GM12892 (cell line): Measurements from ENCODE around the gene PRDM5.

Experiments used
- DNase-seq: peaks from one replicate; pipeline ENCODE4 v3.0.0; 2011; ENCODE audit not compliant: insufficient read length
- FAIRE-seq: peaks from 2 replicates; lab custom pipeline; 2011; peaks lifted over from hg19 to GRCh38; lab: Jason Lieb, UNC
- POLR2A ChIP-seq: IDR thresholded peaks from 2 replicates; pipeline ENCODE4 v1.6.1; 2011; ENCODE audit warnings: low read depth, low read length, control low read depth
- POLR2AphosphoS5 ChIP-seq: IDR thresholded peaks from 2 replicates; pipeline ENCODE4 v1.6.1; 2011; ENCODE audit warnings: low read depth, low read length, control low read depth
- TAF1 ChIP-seq: IDR thresholded peaks from 2 replicates; pipeline ENCODE4 v1.6.1; 2011; ENCODE audit warnings: low read depth, mild to moderate bottlenecking, control low read depth, low read length, borderline replicate concordance

The PRDM5 gene

DNA sequence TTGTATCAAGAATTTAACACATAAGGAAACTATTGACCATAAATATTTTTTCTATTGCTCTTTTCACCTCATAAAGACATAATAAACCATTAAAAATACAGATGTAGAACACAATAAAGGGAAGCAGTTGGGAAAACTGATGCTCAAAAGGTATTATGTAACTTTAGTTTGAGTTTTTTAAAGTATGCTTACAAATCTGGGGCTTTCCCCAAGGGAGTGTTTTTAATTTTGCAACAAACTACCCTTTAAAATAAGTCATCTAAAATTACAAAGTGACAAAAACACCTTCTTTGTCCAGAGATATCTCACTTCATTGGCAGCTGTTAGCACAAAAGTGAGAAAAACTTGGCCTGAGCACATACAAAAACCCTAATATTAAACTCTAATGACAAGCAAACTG lies 55.0 kb downstream of the PRDM5 start:
- DNase-seq (no peak), FAIRE-seq (no peak)
- TF ChIP-seq POLR2A (no peak), TAF1 (no peak), POLR2AphosphoS5 (no peak)

DNA sequence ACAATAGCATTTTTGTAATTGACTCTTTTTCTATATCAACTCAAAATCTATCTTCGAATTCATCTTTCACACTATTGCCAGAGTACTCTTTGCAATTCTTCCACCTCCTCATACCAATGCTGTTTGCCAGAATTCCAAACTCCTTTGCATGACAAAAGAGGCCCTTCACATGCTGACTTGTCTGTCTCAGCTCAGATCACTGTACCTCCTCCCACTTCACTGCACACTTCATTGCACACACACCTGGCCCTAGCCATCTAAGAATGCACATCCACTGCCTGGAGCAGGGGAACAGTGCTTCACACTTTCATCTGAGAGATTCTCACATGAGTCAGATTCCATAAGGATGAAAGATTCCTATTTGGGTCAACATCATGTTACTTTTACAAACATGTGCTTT lies 56.5 kb downstream of the PRDM5 start:
- no peak for TF ChIP-seq POLR2A
- TF ChIP-seq TAF1: no peak
- no peak for TF ChIP-seq POLR2AphosphoS5
- no peak for FAIRE-seq
- DNase-seq: no peak

DNA sequence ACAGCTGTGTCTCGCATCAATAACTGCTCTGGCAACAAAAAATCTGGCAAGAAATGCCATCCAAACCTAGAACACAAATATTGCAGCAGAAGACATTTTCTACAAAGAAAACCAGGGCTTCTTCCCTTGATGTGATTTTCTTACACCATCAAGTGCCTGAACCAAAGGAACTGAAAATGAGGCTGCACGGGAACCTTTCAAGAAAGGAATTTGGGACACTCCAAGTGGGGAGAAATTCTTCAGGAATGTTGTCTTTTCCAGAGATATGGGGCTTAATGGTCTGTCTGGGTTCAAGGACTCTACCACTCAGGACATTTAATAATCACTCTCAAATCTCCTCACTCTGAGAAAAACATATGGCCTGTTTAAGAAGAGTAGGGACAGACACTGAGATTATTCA lies 57.6 kb downstream of the PRDM5 start:
- no peak for TF ChIP-seq TAF1
- no peak for TF ChIP-seq POLR2AphosphoS5
- no peak for TF ChIP-seq POLR2A
- DNase-seq (no peak), FAIRE-seq (no peak)

DNA sequence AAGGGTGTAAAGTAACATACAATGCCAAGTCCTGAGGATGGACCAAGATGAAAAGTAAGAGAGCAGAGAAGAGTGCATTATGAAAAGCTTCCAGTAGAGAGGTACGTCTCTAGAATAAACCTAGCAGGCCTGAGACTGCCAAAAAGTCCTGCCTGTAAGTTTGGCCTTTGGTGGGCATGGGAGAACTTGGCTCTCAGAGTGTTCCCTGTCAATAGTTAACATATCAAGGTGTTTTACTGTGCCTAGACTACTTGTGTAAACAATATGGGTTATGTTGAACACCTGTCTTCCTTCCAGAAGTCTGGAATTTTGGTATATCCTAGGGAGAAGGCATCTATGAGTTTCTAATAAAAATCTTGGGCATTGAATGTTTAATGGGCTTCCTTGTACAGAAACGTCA lies 60.1 kb downstream of the PRDM5 start:
- DNase-seq (no peak), FAIRE-seq (no peak)
- TF ChIP-seq POLR2A: no peak
- TF ChIP-seq POLR2AphosphoS5: no peak
- no peak for TF ChIP-seq TAF1

DNA sequence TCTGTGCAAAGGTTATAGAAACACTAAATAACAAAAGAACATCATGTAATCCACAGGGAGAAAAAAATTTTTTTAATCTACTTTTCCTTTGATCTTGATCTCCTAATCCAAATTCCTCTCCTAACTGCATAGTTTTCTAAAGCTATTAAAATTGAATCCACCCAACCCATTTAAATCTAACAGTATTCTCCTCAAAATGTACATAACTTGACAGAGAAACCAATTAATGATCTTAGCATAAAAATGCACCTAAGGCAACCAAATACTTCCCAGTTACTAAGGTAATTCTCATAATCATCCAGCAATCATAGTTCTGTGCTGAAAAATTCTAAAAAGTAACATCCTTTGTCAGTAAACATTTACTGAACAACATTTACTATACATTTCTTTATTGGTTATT lies 60.7 kb downstream of the PRDM5 start:
- FAIRE-seq: no peak
- TF ChIP-seq POLR2A: no peak
- TF ChIP-seq TAF1: no peak
- no peak for DNase-seq

DNA sequence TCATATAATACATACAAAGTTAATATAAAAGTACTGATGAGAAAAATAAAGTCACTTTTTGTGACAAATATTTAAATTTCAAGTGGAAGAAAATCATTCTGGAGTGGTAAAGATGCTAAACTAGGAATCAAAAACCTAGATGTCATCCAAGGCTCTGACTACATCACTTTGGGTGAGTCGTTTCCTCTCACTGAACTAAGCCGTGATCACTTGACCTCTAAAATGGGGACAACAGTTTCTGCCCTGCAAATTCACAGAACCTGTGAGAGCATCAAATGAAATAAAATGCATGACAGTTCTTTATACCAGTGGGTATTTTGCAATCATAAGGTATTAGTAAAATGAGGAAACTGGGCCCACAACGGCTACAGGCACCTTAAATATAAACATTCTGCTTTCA lies 63.8 kb downstream of the PRDM5 start:
- DNase-seq (no peak), FAIRE-seq (no peak)
- no peak for TF ChIP-seq POLR2A
- no peak for TF ChIP-seq POLR2AphosphoS5
- TF ChIP-seq TAF1: no peak

DNA sequence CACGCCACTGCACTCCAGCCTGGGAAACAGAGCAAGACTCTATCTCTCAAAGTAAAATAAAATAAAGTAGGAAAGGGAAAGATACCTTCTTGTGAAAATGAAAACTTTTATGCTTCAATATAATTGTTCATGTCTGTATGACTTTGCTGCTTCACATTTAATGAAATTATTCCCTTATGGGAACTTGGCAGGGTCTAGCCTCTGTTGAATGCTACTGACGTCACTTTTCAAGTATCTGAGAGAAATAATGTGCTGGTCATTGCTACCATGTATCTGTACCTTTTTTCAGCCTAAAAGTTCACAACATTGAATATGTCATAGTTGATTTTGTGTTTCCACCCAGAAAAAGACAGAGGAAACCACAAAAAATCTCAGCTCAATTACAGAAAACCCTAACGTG lies 65.2 kb downstream of the PRDM5 start:
- no peak for FAIRE-seq
- TF ChIP-seq POLR2AphosphoS5: no peak
- TF ChIP-seq TAF1: no peak
- no peak for TF ChIP-seq POLR2A
- no peak for DNase-seq

DNA sequence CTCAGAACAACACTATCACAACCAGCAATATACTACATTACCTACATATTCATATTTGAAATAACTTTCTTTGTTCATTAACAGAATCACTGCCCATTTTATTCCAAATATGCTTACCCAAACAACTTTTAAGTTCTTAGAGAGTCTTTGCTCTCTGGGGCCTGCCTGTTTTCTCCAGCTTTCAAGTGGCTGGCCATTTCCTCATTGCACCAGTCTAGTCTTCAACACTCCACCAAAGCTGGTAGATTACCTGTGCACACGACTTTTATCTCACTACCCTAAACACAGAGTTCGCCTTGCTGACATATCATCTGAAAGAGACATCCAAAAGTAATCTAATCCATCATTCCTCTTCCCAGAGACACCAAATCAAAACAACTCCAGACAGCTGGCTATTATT lies 66.2 kb downstream of the PRDM5 start:
- no peak for TF ChIP-seq POLR2A
- TF ChIP-seq POLR2AphosphoS5: no peak
- TF ChIP-seq TAF1: no peak
- FAIRE-seq (no peak), DNase-seq (no peak)

DNA sequence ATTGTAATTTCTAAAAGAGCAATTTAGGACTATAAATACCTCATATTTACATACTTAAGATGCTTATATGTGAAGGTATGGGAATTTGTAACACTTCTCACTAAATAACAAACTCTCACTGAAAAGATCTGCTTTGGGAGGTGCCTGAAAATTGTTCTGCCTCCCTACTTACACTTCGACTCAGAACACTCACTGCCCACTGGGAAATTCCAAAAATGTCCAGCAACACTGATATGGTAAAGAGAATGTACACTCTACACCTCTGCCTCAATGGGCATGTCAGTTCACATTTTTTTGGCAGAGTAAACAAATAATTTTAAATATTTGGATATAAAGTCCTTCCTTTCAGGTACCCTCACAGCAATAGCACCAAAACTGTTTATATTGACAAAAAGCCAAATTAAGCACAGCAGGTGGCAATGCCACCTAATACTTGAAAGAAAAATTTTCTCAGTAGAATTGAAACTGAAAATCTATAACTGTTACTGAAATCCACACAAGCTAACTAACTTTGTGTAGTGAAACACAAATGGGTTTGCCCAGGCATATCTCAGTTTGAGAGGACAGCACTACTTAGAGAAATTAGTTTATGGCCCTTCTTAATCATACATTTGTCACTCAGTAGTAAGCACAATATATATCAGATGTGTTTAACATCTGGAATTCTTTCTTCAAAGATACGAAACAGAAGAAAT lies 67.1 kb downstream of the PRDM5 start:
- no peak for TF ChIP-seq TAF1
- no peak for TF ChIP-seq POLR2AphosphoS5
- TF ChIP-seq POLR2A: no peak
- DNase-seq (no peak), FAIRE-seq (peak; percentile 21)

DNA sequence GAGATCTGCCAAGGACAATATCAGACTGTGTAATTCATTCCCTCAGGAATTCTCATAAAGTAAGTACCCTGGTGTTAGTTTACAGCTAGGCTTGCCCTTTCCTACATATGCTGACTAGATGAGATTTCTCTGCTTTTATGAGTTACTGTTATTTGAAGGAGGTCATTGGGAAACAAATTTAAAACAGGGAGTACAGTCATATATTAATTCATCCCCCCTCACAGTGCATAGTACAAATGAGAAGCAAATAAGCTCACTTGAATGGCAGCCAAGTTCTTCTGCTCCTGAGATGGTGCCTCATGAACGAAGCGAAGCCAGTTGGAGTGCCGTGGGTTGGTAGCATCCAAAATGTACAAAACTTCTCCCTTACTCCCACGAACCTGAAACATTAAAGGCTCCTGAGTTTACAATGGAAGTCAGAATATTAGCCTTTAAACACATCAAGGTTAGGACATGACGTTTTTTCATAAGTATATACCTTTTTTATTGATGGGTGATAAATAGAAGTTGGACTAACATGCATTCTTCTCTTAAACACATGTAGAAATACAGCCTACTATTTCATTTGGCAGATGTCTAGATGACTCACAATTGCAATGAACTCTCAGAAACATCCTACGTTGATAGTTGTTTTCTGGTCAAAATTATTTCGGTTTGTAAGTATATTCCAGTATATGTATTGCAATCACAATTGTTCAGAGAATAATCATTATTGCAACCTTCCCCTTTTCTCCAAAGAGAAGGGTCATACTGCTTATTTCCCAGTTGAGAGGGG lies 69.2 kb downstream of the PRDM5 start:
- no peak for FAIRE-seq
- no peak for DNase-seq
- no peak for TF ChIP-seq TAF1
- TF ChIP-seq POLR2AphosphoS5: no peak
- TF ChIP-seq POLR2A: no peak

DNA sequence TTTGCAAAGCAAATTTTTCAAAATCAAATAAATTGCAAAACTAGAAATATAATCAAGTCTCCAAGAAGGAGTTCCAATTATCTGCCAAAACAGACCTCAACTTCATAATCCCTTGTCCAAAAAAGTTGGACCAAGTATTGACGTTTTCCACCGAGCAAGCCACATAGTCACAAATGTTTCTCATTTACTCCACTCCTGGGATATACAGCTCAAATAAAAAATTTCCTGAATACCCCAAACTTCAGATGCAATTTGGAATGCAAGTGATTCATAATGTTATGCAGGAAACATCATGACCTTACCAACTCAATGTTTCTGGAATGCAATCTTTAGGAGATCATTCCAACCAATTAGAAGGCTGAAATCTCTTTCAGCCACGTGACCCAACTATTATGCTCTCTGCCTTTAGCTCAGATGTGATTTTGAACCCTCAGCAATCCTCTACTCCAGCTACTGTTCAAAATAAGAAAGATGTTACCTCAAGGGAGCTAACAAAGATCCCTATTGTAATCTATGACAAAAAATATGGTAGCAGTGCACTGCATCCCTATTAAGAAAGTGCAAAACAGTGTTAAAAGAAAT lies 72.4 kb downstream of the PRDM5 start:
- DNase-seq: no peak
- TF ChIP-seq POLR2A: no peak
- TF ChIP-seq TAF1: no peak
- TF ChIP-seq POLR2AphosphoS5: no peak
- no peak for FAIRE-seq

DNA sequence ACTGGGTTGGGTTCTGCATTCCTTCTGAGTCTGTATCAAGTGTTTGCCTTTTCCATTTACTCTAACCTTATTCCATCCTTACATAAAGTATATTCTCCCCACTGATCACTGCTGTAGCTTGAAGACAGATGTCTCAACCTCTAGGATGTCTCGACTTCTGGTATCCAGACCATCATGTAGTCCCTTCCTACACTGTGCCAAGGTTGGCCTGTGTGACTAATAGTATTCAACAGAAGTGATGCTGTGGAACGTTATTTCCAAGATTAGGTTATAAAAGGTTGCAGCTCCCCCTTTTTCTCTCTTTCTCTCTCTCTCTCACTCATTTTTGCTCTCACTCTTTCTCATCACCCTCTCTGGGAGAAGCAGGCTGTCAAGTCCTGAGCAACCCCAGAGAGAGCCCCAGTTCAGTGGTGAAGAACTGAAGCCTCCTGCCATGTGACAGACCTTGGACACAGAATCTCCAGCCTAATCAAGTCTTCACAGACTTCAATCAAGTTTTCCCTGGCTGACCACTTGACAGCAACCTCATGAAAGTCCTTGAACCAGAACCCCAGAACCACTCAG lies 75.4 kb downstream of the PRDM5 start:
- DNase-seq (no peak), FAIRE-seq (no peak)
- TF ChIP-seq POLR2AphosphoS5 (no peak), POLR2A (no peak), TAF1 (no peak)
